ENCODE results near the gene RREB1. TPM values are rescaled to one million over a fixed set of nuclear protein-coding genes. Genes with fewer than 3 reads are reported as not detected.

The RREB1 gene
- total RNA-seq, 1 donor from 2014 or later, result 41.8 TPM

DNA sequence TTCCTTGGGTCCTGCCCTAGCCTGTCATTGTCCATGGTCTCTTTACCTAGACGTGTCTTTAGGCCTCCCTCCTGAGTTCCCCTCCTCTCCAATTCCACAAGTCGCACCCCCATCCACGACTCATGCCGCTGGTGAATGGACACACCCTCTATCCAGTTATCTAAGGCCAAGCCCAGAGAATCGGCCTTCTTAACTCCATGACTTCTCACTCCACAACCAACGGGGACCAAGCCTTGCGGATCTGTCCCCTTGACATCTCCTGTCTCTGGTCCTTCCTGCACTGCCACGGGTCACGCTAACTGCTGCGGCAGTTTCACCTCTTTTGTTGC, 7.0 kb upstream of the RREB1 start:
- FAIRE-seq, result no peak
- H3K4me1 Mint-ChIP-seq (ENCODE audit: low read depth, unreplicated experiment), result peaks cover 4% of the 10 kb centered on the region

DNA sequence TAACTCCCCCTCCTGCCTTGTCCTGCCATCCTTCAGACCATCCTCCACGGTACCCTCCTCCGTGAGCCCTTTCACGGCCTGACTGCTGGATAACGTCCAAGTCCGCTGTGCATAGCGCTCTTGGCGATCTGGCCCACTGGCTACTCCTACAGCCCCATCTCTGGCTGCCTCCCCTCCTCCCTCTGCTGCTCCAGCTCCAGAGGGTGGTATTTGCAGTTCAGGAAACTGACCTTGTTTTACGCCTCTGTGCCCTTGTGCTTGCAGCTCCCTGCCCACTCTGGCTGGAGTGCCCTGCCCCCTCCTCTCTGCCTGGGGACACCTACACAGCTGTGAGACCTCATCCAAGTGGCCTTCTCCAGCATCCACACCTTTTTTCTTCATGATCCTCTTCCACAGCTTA, 6.5 kb upstream of the RREB1 start:
- TF ChIP-seq EZH2 (IDR thresholded peaks at IDR 0.05; ENCODE audit: insufficient read depth, low read length), result no peak
- TF ChIP-seq, protein P1, sequence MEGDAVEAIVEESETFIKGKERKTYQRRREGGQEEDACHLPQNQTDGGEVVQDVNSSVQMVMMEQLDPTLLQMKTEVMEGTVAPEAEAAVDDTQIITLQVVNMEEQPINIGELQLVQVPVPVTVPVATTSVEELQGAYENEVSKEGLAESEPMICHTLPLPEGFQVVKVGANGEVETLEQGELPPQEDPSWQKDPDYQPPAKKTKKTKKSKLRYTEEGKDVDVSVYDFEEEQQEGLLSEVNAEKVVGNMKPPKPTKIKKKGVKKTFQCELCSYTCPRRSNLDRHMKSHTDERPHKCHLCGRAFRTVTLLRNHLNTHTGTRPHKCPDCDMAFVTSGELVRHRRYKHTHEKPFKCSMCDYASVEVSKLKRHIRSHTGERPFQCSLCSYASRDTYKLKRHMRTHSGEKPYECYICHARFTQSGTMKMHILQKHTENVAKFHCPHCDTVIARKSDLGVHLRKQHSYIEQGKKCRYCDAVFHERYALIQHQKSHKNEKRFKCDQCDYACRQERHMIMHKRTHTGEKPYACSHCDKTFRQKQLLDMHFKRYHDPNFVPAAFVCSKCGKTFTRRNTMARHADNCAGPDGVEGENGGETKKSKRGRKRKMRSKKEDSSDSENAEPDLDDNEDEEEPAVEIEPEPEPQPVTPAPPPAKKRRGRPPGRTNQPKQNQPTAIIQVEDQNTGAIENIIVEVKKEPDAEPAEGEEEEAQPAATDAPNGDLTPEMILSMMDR (IDR thresholded peaks at IDR 0.05; ENCODE audit: insufficient read depth, low read depth, low read length), result no peak

More for the DNA sequence above, 7.0 kb upstream of the RREB1 start:
- Mint-ChIP-seq H3K9me3 (ENCODE audit: unreplicated experiment) (no peaks in the 10 kb centered on the region), H3K36me3 (ENCODE audit: low read depth, unreplicated experiment) (peaks cover 2% of the 10 kb centered on the region), H3K4me3 (ENCODE audit: unreplicated experiment) (no peak overlapping the region), H3K27me3 (ENCODE audit: low read depth, unreplicated experiment) (peaks cover 3% of the 10 kb centered on the region), H3K27ac (ENCODE audit: unreplicated experiment) (no peak overlapping the region)
- TF ChIP-seq EZH2 (IDR thresholded peaks at IDR 0.05; ENCODE audit: insufficient read depth, low read length), result no peak
- TF ChIP-seq, protein P1 (IDR thresholded peaks at IDR 0.05; ENCODE audit: insufficient read depth, low read depth, low read length), result no peak
- H3K4me3 ChIP-seq (ENCODE audit: insufficient read depth, low read depth, low read length), result no peak overlapping the region
- H3K79me2 ChIP-seq (ENCODE audit: insufficient read depth, low read length), result no peaks in the 10 kb centered on the region
- H3K4me2 ChIP-seq (ENCODE audit: low read length), result no peak overlapping the region
- H3K27ac ChIP-seq (ENCODE audit: low read depth, low read length), result no peak overlapping the region
- no peaks in the 10 kb centered on the region for H3K4me1 ChIP-seq (ENCODE audit: insufficient read depth, low read length)
- no peaks in the 10 kb centered on the region for H3K9me3 ChIP-seq (ENCODE audit: insufficient read depth, low read depth, low read length)
- no peaks in the 10 kb centered on the region for H4K20me1 ChIP-seq (ENCODE audit: insufficient read depth, low read length)
- H3K27me3 ChIP-seq (ENCODE audit: insufficient read depth, low read length), result no peaks in the 10 kb centered on the region
- no peaks in the 10 kb centered on the region for H3K36me3 ChIP-seq (ENCODE audit: insufficient read depth, low read length)
- no peak overlapping the region for H2AFZ ChIP-seq (ENCODE audit: low read depth, low read length)
- no peak overlapping the region for H3K9ac ChIP-seq (ENCODE audit: low read length)
- DNase-seq (ENCODE audit: low read depth), result no peak

DNA sequence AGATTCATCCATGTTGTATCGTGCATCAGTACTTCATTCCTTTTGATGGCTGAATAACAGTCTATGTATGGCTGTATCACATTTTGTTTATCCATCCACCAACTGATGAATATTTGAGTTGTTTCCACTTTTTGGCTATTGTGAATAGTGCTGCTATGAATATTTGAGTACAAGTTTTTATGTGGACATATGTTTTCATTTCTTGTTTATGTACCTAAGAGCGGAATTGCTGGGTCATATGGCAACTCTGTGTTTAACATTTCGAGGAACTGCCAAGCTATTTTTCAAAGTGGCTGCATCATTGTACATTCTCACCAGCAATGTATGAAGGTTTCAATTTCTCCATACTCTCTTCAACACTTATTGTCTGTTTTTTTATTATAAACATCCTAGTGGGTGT, 3.0 kb upstream of the RREB1 start:
- Mint-ChIP-seq H3K4me1 (ENCODE audit: low read depth, unreplicated experiment) (peaks cover 9% of the 10 kb centered on the region), H3K4me3 (ENCODE audit: unreplicated experiment) (no peak overlapping the region), H3K27ac (ENCODE audit: unreplicated experiment) (no peak overlapping the region), H3K27me3 (ENCODE audit: low read depth, unreplicated experiment) (no peaks in the 10 kb centered on the region), H3K9me3 (ENCODE audit: unreplicated experiment) (peaks cover 2% of the 10 kb centered on the region), H3K36me3 (ENCODE audit: low read depth, unreplicated experiment) (no peaks in the 10 kb centered on the region)
- Histone ChIP-seq H3K4me2 (ENCODE audit: low read length) (no peak overlapping the region), H3K4me3 (ENCODE audit: insufficient read depth, low read depth, low read length) (no peak overlapping the region), H3K79me2 (ENCODE audit: insufficient read depth, low read length) (peaks cover 21% of the 10 kb centered on the region), H3K27ac (ENCODE audit: low read depth, low read length) (no peak overlapping the region), H4K20me1 (ENCODE audit: insufficient read depth, low read length) (peaks cover 5% of the 10 kb centered on the region), H3K36me3 (ENCODE audit: insufficient read depth, low read length) (no peaks in the 10 kb centered on the region), H3K9ac (ENCODE audit: low read length) (no peak overlapping the region), H3K27me3 (ENCODE audit: insufficient read depth, low read length) (no peaks in the 10 kb centered on the region), H3K9me3 (ENCODE audit: insufficient read depth, low read depth, low read length) (no peaks in the 10 kb centered on the region), H3K4me1 (ENCODE audit: insufficient read depth, low read length) (peaks cover 4% of the 10 kb centered on the region), H2AFZ (ENCODE audit: low read depth, low read length) (no peak overlapping the region)
- DNase-seq (ENCODE audit: low read depth) (no peak), FAIRE-seq (no peak)
- no peak for TF ChIP-seq EZH2 (IDR thresholded peaks at IDR 0.05; ENCODE audit: insufficient read depth, low read length)
- TF ChIP-seq, protein P1 (IDR thresholded peaks at IDR 0.05; ENCODE audit: insufficient read depth, low read depth, low read length), result no peak

More for the DNA sequence above, 6.5 kb upstream of the RREB1 start:
- Mint-ChIP-seq H3K27ac (ENCODE audit: unreplicated experiment) (no peak overlapping the region), H3K9me3 (ENCODE audit: unreplicated experiment) (no peaks in the 10 kb centered on the region), H3K4me3 (ENCODE audit: unreplicated experiment) (no peak overlapping the region), H3K27me3 (ENCODE audit: low read depth, unreplicated experiment) (peaks cover 3% of the 10 kb centered on the region), H3K36me3 (ENCODE audit: low read depth, unreplicated experiment) (peaks cover 2% of the 10 kb centered on the region), H3K4me1 (ENCODE audit: low read depth, unreplicated experiment) (peaks cover 6% of the 10 kb centered on the region)
- Histone ChIP-seq H3K27ac (ENCODE audit: low read depth, low read length) (no peak overlapping the region), H3K27me3 (ENCODE audit: insufficient read depth, low read length) (no peaks in the 10 kb centered on the region), H3K79me2 (ENCODE audit: insufficient read depth, low read length) (no peaks in the 10 kb centered on the region), H3K4me1 (ENCODE audit: insufficient read depth, low read length) (no peaks in the 10 kb centered on the region), H3K36me3 (ENCODE audit: insufficient read depth, low read length) (no peaks in the 10 kb centered on the region), H2AFZ (ENCODE audit: low read depth, low read length) (no peak overlapping the region), H3K4me2 (ENCODE audit: low read length) (no peak overlapping the region), H4K20me1 (ENCODE audit: insufficient read depth, low read length) (no peaks in the 10 kb centered on the region), H3K9ac (ENCODE audit: low read length) (no peak overlapping the region), H3K4me3 (ENCODE audit: insufficient read depth, low read depth, low read length) (no peak overlapping the region), H3K9me3 (ENCODE audit: insufficient read depth, low read depth, low read length) (no peaks in the 10 kb centered on the region)
- FAIRE-seq, result no peak
- no peak for DNase-seq (ENCODE audit: low read depth)
